Trophoblast cell (in vitro differentiated cells and primary cell): Measurements from ENCODE around the gene SLC26A9.
"Not testable (repeated sequence)": the region's sequence is repeated elsewhere in the genome, so short reads cannot be mapped to it uniquely, and the experiment has no call there.

Source experiments
- DNase-seq, 2 donors: peaks; one replicate each; pipeline ENCODE4 v3.0.0-alpha.2; 2016
- H2AFZ ChIP-seq: 2 replicates; pipeline ENCODE4 v1.6.1; 2013; ENCODE audit warnings: low read length, moderate library complexity, mild to moderate bottlenecking; ENCODE audit not compliant: insufficient read depth, poor library complexity
- H2AK5ac ChIP-seq: 2 replicates; pipeline ENCODE4 v1.6.1; 2013; ENCODE audit warnings: mild to moderate bottlenecking, low read length
- H2BK120ac ChIP-seq: 2 replicates; pipeline ENCODE4 v1.6.1; 2013; ENCODE audit warnings: low read length, mild to moderate bottlenecking, moderate library complexity; ENCODE audit not compliant: insufficient read depth, poor library complexity
- H2BK12ac ChIP-seq: 2 replicates; pipeline ENCODE4 v1.6.1; 2013; ENCODE audit warnings: mild to moderate bottlenecking, low read length, moderate library complexity
- H2BK5ac ChIP-seq: 2 replicates; pipeline ENCODE4 v1.6.1; 2013; ENCODE audit warnings: low read length, low read depth, moderate library complexity, mild to moderate bottlenecking; ENCODE audit not compliant: poor library complexity
- H3K14ac ChIP-seq: 2 replicates; pipeline ENCODE4 v1.6.1; 2013; ENCODE audit warnings: mild to moderate bottlenecking, low read length
- H3K18ac ChIP-seq: 2 replicates; pipeline ENCODE4 v1.6.1; 2013; ENCODE audit warnings: mild to moderate bottlenecking, low read length
- H3K23ac ChIP-seq: 2 replicates; pipeline ENCODE4 v1.6.1; 2013; ENCODE audit warnings: low read length
- H3K27ac ChIP-seq: 2 replicates; pipeline ENCODE4 v1.5.1; 2013; ENCODE audit warnings: low read depth, mild to moderate bottlenecking, inconsistent platforms, low read length, moderate library complexity
- H3K27me3 ChIP-seq: 2 replicates; pipeline ENCODE4 v1.6.1; 2013; ENCODE audit warnings: inconsistent platforms, mild to moderate bottlenecking, low read length, moderate library complexity; ENCODE audit not compliant: insufficient read depth
- H3K36me3 ChIP-seq, 2 experiments: 1 replicate in 1 of 2; 2 replicates in 1 of 2; pipeline ENCODE4 v1.6.1; 2013; ENCODE audit warnings: low read length in 2 of 2, mild to moderate bottlenecking in 2 of 2, moderate library complexity in 1 of 2; ENCODE audit not compliant: insufficient read depth in 2 of 2, control insufficient read depth in 1 of 2
- H3K4ac ChIP-seq: 2 replicates; pipeline ENCODE4 v1.6.1; 2013; ENCODE audit warnings: low read depth, mild to moderate bottlenecking, low read length, moderate library complexity
- H3K4me1 ChIP-seq, 2 experiments: 1 replicate in 1 of 2; 2 replicates in 1 of 2; pipeline ENCODE4 v1.6.1; 2013; ENCODE audit warnings: low read length in 2 of 2, mild to moderate bottlenecking in 2 of 2, moderate library complexity in 1 of 2; ENCODE audit not compliant: insufficient read depth in 2 of 2, control insufficient read depth in 1 of 2
- H3K4me2 ChIP-seq: 2 replicates; pipeline ENCODE4 v1.6.1; 2013; ENCODE audit warnings: inconsistent platforms, mild to moderate bottlenecking, low read length, moderate library complexity
- H3K4me3 ChIP-seq: 2 replicates; pipeline ENCODE4 v1.5.1; 2013; ENCODE audit warnings: mild to moderate bottlenecking, low read depth, low read length, inconsistent platforms
- H3K79me1 ChIP-seq: one replicate; pipeline ENCODE4 v1.6.1; 2013; ENCODE audit warnings: low read length
- H3K79me2 ChIP-seq: 2 replicates; pipeline ENCODE4 v1.6.1; 2013; ENCODE audit warnings: low read length, mild to moderate bottlenecking; ENCODE audit not compliant: control insufficient read depth, insufficient read depth, poor library complexity
- H3K9ac ChIP-seq: 2 replicates; pipeline ENCODE4 v1.6.1; 2013; ENCODE audit warnings: mild to moderate bottlenecking, low read length
- H3K9me3 ChIP-seq: 2 replicates; pipeline ENCODE4 v1.6.1; 2013; ENCODE audit warnings: low read depth, mild to moderate bottlenecking, control low read depth, inconsistent platforms, low read length; ENCODE audit not compliant: insufficient read depth
- H4K12ac ChIP-seq: 2 replicates; pipeline ENCODE4 v1.6.1; 2013; ENCODE audit warnings: low read depth, mild to moderate bottlenecking, low read length, moderate library complexity
- H4K8ac ChIP-seq: 2 replicates; pipeline ENCODE4 v1.6.1; 2013; ENCODE audit warnings: low read depth, mild to moderate bottlenecking, low read length, moderate library complexity
- H4K91ac ChIP-seq: one replicate; pipeline ENCODE4 v1.6.1; 2013; ENCODE audit warnings: low read depth, mild to moderate bottlenecking, low read length, moderate library complexity
- WGBS: extraction: QIAGEN DNeasy Blood & Tissue Kit; methylation state at CpG from one replicate; pipeline ENCODE4 v1.1.7; 2013; ENCODE audit warnings: missing lambda C conversion rate; ENCODE audit not compliant: insufficient read length, insufficient coverage; ENCODE audit errors: extremely low coverage; 5-methylcytosine and 5-hydroxymethylcytosine counted together

SLC26A9 gene

DNA sequence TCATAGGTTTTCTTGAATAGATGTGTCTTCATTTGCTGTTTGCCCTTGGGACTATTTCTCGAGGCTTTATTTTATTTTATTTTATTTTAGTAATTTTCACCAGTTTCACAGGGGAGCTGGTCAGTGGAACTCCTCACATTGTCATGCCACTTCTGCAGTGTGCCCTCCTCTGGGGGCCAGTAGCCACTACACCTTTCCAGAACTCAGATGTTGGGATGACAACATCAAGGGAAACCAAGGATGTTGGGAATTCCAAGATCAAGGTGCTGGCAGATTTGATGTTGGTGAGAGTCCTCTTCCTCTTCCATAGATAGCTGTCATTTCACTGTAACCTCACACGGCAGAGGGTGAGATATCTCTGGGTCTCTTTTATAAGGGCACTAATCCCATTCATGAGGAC, 35.5 kb downstream of the SLC26A9 start:
- Histone ChIP-seq H2AK5ac (no peak overlapping the region), H2AFZ (no peak overlapping the region), H3K18ac (no peak overlapping the region), H4K8ac (no peak overlapping the region), H3K4ac (no peak overlapping the region), H3K9ac (no peak overlapping the region), H3K4me3 (no peak overlapping the region), H3K27ac (no peak overlapping the region), H3K79me2 (no peaks in the 10 kb centered on the region), H3K14ac (no peak overlapping the region), H2BK120ac (no peak overlapping the region), H3K27me3 (no peaks in the 10 kb centered on the region), H3K79me1 (no peaks in the 10 kb centered on the region), H3K36me3 (no peaks in the 10 kb centered on the region), H4K91ac (no peak overlapping the region), H4K12ac (no peak overlapping the region), H3K23ac (no peak overlapping the region), H3K4me1 (no peaks in the 10 kb centered on the region), H3K4me2 (no peak overlapping the region), H2BK5ac (no peak overlapping the region), H3K9me3 (no peaks in the 10 kb centered on the region), H2BK12ac (no peak overlapping the region)
- peak in 1 of 2 donors; percentile 64 for DNase-seq
- no CpG with 5 or more reads among the region's 2 CpGs for WGBS

GRCh38 chr1:205905095-205905494, 38.2 kb downstream of the SLC26A9 start:
- H3K4me1 ChIP-seq, H3K4ac ChIP-seq, H2BK12ac ChIP-seq, H3K18ac ChIP-seq, H3K27ac ChIP-seq, H2AK5ac ChIP-seq, H4K8ac ChIP-seq, H4K12ac ChIP-seq, H3K14ac ChIP-seq, H3K36me3 ChIP-seq, H3K79me1 ChIP-seq, H2AFZ ChIP-seq, H3K9ac ChIP-seq, H2BK5ac ChIP-seq, H4K91ac ChIP-seq, H3K27me3 ChIP-seq, H3K9me3 ChIP-seq, DNase-seq, H3K79me2 ChIP-seq, H3K4me3 ChIP-seq, H2BK120ac ChIP-seq, H3K23ac ChIP-seq, H3K4me2 ChIP-seq: not testable (repeated sequence)
- no CpG with 5 or more reads among the region's 3 CpGs for WGBS

DNA sequence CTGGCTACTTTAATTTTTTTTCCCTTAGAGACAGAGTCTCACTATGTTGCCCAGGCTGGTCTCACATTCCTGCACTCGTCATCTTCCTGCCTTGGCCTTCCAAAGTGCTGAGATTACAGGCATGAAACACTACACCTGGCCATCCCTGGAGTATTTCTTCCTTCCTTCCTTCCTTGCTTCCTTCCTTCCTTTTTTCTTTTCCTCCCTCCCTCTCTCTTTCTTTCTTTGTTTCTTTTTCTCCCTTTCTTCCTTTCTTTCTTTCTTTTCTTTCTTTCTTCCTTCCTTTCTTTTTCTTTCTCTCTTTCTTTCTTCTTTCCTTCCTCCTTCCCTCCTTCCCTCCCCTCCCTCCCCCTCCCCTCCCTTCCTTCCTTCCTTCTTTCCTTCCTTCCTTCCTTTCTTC, 46.9 kb downstream of the SLC26A9 start:
- H2AFZ ChIP-seq: no peak overlapping the region
- H2AK5ac ChIP-seq: no peak overlapping the region
- no peak overlapping the region for H4K91ac ChIP-seq
- no CpG with 5 or more reads among the region's 1 CpG for WGBS
- H3K23ac ChIP-seq: no peak overlapping the region
- H3K27me3 ChIP-seq: no peaks in the 10 kb centered on the region
- H3K4ac ChIP-seq: no peak overlapping the region
- no peak overlapping the region for H2BK120ac ChIP-seq
- H3K4me1 ChIP-seq: peaks cover 0 to 3% of the 10 kb centered on the region in 2 experiments
- H2BK12ac ChIP-seq: peak overlapping the region; percentile 42
- H3K18ac ChIP-seq: no peak overlapping the region
- DNase-seq: no peak
- no peak overlapping the region for H3K4me3 ChIP-seq
- H3K9me3 ChIP-seq: peaks cover 7% of the 10 kb centered on the region
- H3K27ac ChIP-seq: no peak overlapping the region
- no peak overlapping the region for H3K4me2 ChIP-seq
- H3K36me3 ChIP-seq: no peaks in the 10 kb centered on the region
- H3K79me1 ChIP-seq: no peaks in the 10 kb centered on the region
- no peak overlapping the region for H4K12ac ChIP-seq
- H3K79me2 ChIP-seq: no peaks in the 10 kb centered on the region
- H2BK5ac ChIP-seq: no peak overlapping the region
- H3K14ac ChIP-seq: no peak overlapping the region
- no peak overlapping the region for H4K8ac ChIP-seq
- no peak overlapping the region for H3K9ac ChIP-seq

DNA sequence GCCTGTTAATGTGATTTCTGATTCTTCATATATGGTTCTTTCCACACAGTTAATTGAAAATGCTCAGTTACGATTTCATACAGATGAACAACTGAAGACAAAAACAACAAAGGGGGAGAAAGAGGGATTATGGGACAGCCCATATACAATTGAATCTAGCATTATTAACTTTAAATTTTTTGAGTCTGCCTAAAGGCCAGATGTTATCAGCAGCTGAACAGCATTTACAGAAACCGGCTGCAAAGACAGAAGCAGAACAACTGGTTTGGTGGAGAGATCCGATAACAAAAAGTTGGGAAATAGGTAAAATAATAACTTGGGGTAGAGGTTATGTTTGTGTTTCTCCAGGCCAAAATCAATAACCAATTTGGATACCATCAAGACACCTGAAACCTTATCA, 49.1 kb downstream of the SLC26A9 start:
- Histone ChIP-seq H2BK12ac (peak overlapping the region; percentile 30), H4K8ac (peak overlapping the region; percentile 73)
- H3K4me1 ChIP-seq, H3K4me2 ChIP-seq, H3K9ac ChIP-seq, H4K12ac ChIP-seq, H3K23ac ChIP-seq, H3K14ac ChIP-seq, H3K9me3 ChIP-seq, H2AFZ ChIP-seq, H2BK5ac ChIP-seq, H3K18ac ChIP-seq, H3K4ac ChIP-seq, H3K79me1 ChIP-seq, H3K27me3 ChIP-seq, H3K27ac ChIP-seq, H4K91ac ChIP-seq, H3K36me3 ChIP-seq, H2BK120ac ChIP-seq, H3K79me2 ChIP-seq, H2AK5ac ChIP-seq, H3K4me3 ChIP-seq: not testable (repeated sequence)
- DNase-seq: peak; percentile 6 to 71
- no CpG with 5 or more reads among the region's 3 CpGs for WGBS
